HEK293 (cell line): Measurements from ENCODE around the gene ATXN2.

Experiments
- CTCF ChIA-PET: fragments of 350-600 bp; formaldehyde crosslinking; extraction: SDS; loops from one replicate; lab custom pipeline; 2021; ENCODE audit warnings: antibody characterized with exemption; lab: Yijun Ruan, JAX
- POLR2A ChIA-PET: fragments of 300-600 bp; formaldehyde crosslinking; extraction: SDS; loops from one replicate; lab custom pipeline; 2020; ENCODE audit warnings: antibody characterized with exemption, inconsistent platforms; lab: Yijun Ruan, JAX
- H3K27ac ChIP-seq: fragments of 200-500 bp; sonication (Bioruptor generic); 2 replicates; pipeline ENCODE4 v1.5.1; 2014; ENCODE audit warnings: low read depth, low read length, control low read depth, inconsistent platforms; ENCODE audit errors: extremely low read depth
- H3K36me3 ChIP-seq, 2 experiments: fragments of 200-500 bp in 1 of 2; sonication (Bioruptor generic) in 1 of 2; 1 replicate in 1 of 2; 2 replicates in 1 of 2; pipeline ENCODE4 v1.5.1; 2014 to 2017; ENCODE audit warnings: inconsistent platforms in 2 of 2, low read length in 2 of 2; ENCODE audit not compliant: control insufficient read depth in 2 of 2, insufficient read depth in 1 of 2
- H3K4me1 ChIP-seq: fragments of 200-500 bp; sonication (Bioruptor generic); 2 replicates; pipeline ENCODE4 v1.5.1; 2014; ENCODE audit warnings: mild to moderate bottlenecking, low read length, inconsistent platforms; ENCODE audit not compliant: control insufficient read depth, insufficient read depth
- H3K4me3 ChIP-seq: 2 replicates; pipeline ENCODE4 v1.5.1; 2011; ENCODE audit warnings: low read depth, mild to moderate bottlenecking, control low read depth, low read length, moderate library complexity
- H3K9me3 ChIP-seq: fragments of 200-500 bp; sonication (Bioruptor generic); 2 replicates; pipeline ENCODE4 v1.5.1; 2014; ENCODE audit warnings: low read depth, low read length, inconsistent platforms; ENCODE audit not compliant: control insufficient read depth, insufficient read depth
- HOXA7 ChIP-seq: sonication (generic); formaldehyde crosslinking; IDR thresholded peaks from 2 replicates; pipeline ENCODE4 v1.8.1; 2022; ENCODE audit warnings: missing genetic modification reagents, borderline replicate concordance
- IKZF3 ChIP-seq: fragments of 450-650 bp; IDR thresholded peaks from 2 replicates; pipeline ENCODE4 v1.5.0; 2018; ENCODE audit warnings: missing biosample characterization, mild to moderate bottlenecking, missing genetic modification characterization, moderate library complexity
- KLF17 ChIP-seq: fragments of 450-650 bp; formaldehyde crosslinking; IDR thresholded peaks from 2 replicates; pipeline ENCODE4 v1.5.1; 2016; ENCODE audit warnings: missing biosample characterization, missing genetic modification characterization
- MZF1 ChIP-seq: fragments of 450-650 bp; formaldehyde crosslinking; IDR thresholded peaks from 2 replicates; pipeline ENCODE4 v1.5.1; 2017; ENCODE audit warnings: missing biosample characterization, missing genetic modification characterization, borderline replicate concordance
- REST ChIP-seq: fragments of 450-650 bp; formaldehyde crosslinking; IDR thresholded peaks from 2 replicates; pipeline ENCODE4 v1.5.1; 2016; ENCODE audit warnings: missing biosample characterization, missing genetic modification characterization
- SALL2 ChIP-seq: fragments of 450-650 bp; formaldehyde crosslinking; IDR thresholded peaks from 2 replicates; pipeline ENCODE4 v1.5.0; 2017; ENCODE audit warnings: missing biosample characterization, mild to moderate bottlenecking, missing genetic modification characterization, borderline replicate concordance
- SP2 ChIP-seq: fragments of 450-650 bp; formaldehyde crosslinking; IDR thresholded peaks from 2 replicates; pipeline ENCODE4 v1.5.1; 2016; ENCODE audit warnings: missing biosample characterization, missing genetic modification characterization
- WT1 ChIP-seq: fragments of 450-650 bp; formaldehyde crosslinking; IDR thresholded peaks from 2 replicates; pipeline ENCODE4 v1.5.1; 2016; ENCODE audit warnings: missing biosample characterization, missing genetic modification characterization
- ZBTB7A ChIP-seq: fragments of 450-650 bp; formaldehyde crosslinking; IDR thresholded peaks from 2 replicates; pipeline ENCODE4 v1.5.1; 2016; ENCODE audit warnings: low read depth, missing biosample characterization, missing genetic modification characterization
- ZFP41 ChIP-seq: fragments of 450-650 bp; formaldehyde crosslinking; IDR thresholded peaks from 2 replicates; pipeline ENCODE4 v1.5.1; 2016; ENCODE audit warnings: missing biosample characterization, missing genetic modification characterization, borderline replicate concordance
- ZNF138 ChIP-seq: fragments of 450-650 bp; formaldehyde crosslinking; IDR thresholded peaks from 2 replicates; pipeline ENCODE4 v1.5.1; 2016; ENCODE audit warnings: missing biosample characterization, missing genetic modification characterization, borderline replicate concordance
- ZNF140 ChIP-seq: fragments of 450-650 bp; formaldehyde crosslinking; IDR thresholded peaks from 2 replicates; pipeline ENCODE4 v1.5.1; 2016; ENCODE audit warnings: missing biosample characterization, missing genetic modification characterization
- ZNF184 ChIP-seq: fragments of 450-650 bp; IDR thresholded peaks from 2 replicates; pipeline ENCODE4 v1.5.1; 2018; ENCODE audit warnings: missing biosample characterization, mild to moderate bottlenecking, missing genetic modification characterization
- ZNF350 ChIP-seq: fragments of 450-650 bp; formaldehyde crosslinking; IDR thresholded peaks from 2 replicates; pipeline ENCODE4 v1.5.0; 2017; ENCODE audit warnings: missing biosample characterization, mild to moderate bottlenecking, missing genetic modification characterization
- ZNF366 ChIP-seq: fragments of 450-650 bp; formaldehyde crosslinking; conservative IDR thresholded peaks from 2 replicates; pipeline ENCODE4 v1.5.1; 2016; ENCODE audit warnings: missing biosample characterization, missing genetic modification characterization
- ZNF433 ChIP-seq: fragments of 450-650 bp; formaldehyde crosslinking; IDR thresholded peaks from 2 replicates; pipeline ENCODE4 v1.5.1; 2016; ENCODE audit warnings: missing biosample characterization, missing genetic modification characterization, low read depth
- ZNF488 ChIP-seq: fragments of 450-650 bp; formaldehyde crosslinking; IDR thresholded peaks from 2 replicates; pipeline ENCODE4 v1.5.1; 2016; ENCODE audit warnings: missing biosample characterization, missing genetic modification characterization
- ZNF521 ChIP-seq: fragments of 450-650 bp; formaldehyde crosslinking; IDR thresholded peaks from 2 replicates; pipeline ENCODE4 v1.5.1; 2017; ENCODE audit warnings: missing biosample characterization, mild to moderate bottlenecking, missing genetic modification characterization
- ZNF530 ChIP-seq: fragments of 450-650 bp; formaldehyde crosslinking; IDR thresholded peaks from 2 replicates; pipeline ENCODE4 v1.5.1; 2016; ENCODE audit warnings: low read depth, missing biosample characterization, missing genetic modification characterization
- ZNF549 ChIP-seq: fragments of 450-650 bp; IDR thresholded peaks from 2 replicates; pipeline ENCODE4 v1.5.1; 2018; ENCODE audit warnings: missing biosample characterization, missing genetic modification characterization, mild to moderate bottlenecking, inconsistent platforms, moderate library complexity
- ZNF600 ChIP-seq: fragments of 450-650 bp; formaldehyde crosslinking; IDR thresholded peaks from 2 replicates; pipeline ENCODE4 v1.5.1; 2016; ENCODE audit warnings: missing biosample characterization, missing genetic modification characterization
- ZNF654 ChIP-seq: fragments of 450-650 bp; formaldehyde crosslinking; IDR thresholded peaks from 2 replicates; pipeline ENCODE4 v1.5.1; 2016; ENCODE audit warnings: low read depth, missing biosample characterization, missing genetic modification characterization
- ZNF76 ChIP-seq: fragments of 450-650 bp; formaldehyde crosslinking; IDR thresholded peaks from 2 replicates; pipeline ENCODE4; 2016; ENCODE audit warnings: low read depth, missing biosample characterization, missing genetic modification characterization, borderline replicate concordance
- ZNF791 ChIP-seq: fragments of 450-650 bp; formaldehyde crosslinking; IDR thresholded peaks from 2 replicates; pipeline ENCODE4 v1.5.1; 2016; ENCODE audit warnings: missing biosample characterization, missing genetic modification characterization
- ZSCAN16 ChIP-seq: fragments of 450-650 bp; formaldehyde crosslinking; IDR thresholded peaks from 2 replicates; pipeline ENCODE4 v1.5.1; 2016; ENCODE audit warnings: missing biosample characterization, missing genetic modification characterization
- ZSCAN23 ChIP-seq: fragments of 450-650 bp; formaldehyde crosslinking; IDR thresholded peaks from 2 replicates; pipeline ENCODE4 v1.5.1; 2016; ENCODE audit warnings: missing biosample characterization, missing genetic modification characterization
- TF ChIP-seq, protein P1 (sequence below): fragments of 450-650 bp; formaldehyde crosslinking; IDR thresholded peaks from 2 replicates; pipeline ENCODE4 v1.5.1; 2016; ENCODE audit warnings: missing biosample characterization, missing genetic modification characterization
- TF ChIP-seq, protein P2 (sequence below): fragments of 450-650 bp; formaldehyde crosslinking; conservative IDR thresholded peaks from 2 replicates; pipeline ENCODE4 v1.5.1; 2016; ENCODE audit warnings: low read depth, missing biosample characterization, missing genetic modification characterization

The ATXN2 gene

GRCh38 chr12:111407377-111408115, 191.6 kb downstream of the ATXN2 start:
- Histone ChIP-seq H3K4me3 (no peak overlapping the region), H3K27ac (no peak overlapping the region)
- TF ChIP-seq ZNF366 (tag by site-specific recombination) (no peak), ZNF350 (tag by site-specific recombination) (no peak), ZNF76 (0 out of 2 replicates have a peak, but pooled peaks have one; percentile 10), ZFP41 (tag by site-specific recombination) (no peak), REST (tag by site-specific recombination) (no peak), ZNF600 (peak; percentile 47; the same call in 1 of the 2 replicates), ZNF521 (no peak), ZNF488 (tag by site-specific recombination) (no peak), HOXA7 (CRISPR knock-in tag) (no peak), ZNF140 (no peak), ZNF433 (no peak), SP2 (tag by site-specific recombination) (no peak), MZF1 (tag by site-specific recombination) (no peak), KLF17 (tag by site-specific recombination) (no peak), ZSCAN23 (tag by site-specific recombination) (no peak), WT1 (no peak), ZBTB7A (no peak), ZNF654 (no peak), IKZF3 (peak; percentile 55), ZNF791 (tag by site-specific recombination) (no peak), ZNF530 (no peak), ZNF184 (no peak), SALL2 (tag by site-specific recombination) (no peak), ZSCAN16 (tag by site-specific recombination) (peak; percentile 84; the same call in 1 of the 2 replicates), ZNF138 (tag by site-specific recombination) (no peak), ZNF549 (tag by site-specific recombination) (no peak)
- TF ChIP-seq, protein P1, sequence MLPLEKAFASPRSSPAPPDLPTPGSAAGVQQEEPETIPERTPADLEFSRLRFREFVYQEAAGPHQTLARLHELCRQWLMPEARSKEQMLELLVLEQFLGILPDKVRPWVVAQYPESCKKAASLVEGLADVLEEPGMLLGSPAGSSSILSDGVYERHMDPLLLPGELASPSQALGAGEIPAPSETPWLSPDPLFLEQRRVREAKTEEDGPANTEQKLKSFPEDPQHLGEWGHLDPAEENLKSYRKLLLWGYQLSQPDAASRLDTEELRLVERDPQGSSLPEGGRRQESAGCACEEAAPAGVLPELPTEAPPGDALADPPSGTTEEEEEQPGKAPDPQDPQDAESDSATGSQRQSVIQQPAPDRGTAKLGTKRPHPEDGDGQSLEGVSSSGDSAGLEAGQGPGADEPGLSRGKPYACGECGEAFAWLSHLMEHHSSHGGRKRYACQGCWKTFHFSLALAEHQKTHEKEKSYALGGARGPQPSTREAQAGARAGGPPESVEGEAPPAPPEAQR (tag by site-specific recombination): no peak
- TF ChIP-seq, protein P2, sequence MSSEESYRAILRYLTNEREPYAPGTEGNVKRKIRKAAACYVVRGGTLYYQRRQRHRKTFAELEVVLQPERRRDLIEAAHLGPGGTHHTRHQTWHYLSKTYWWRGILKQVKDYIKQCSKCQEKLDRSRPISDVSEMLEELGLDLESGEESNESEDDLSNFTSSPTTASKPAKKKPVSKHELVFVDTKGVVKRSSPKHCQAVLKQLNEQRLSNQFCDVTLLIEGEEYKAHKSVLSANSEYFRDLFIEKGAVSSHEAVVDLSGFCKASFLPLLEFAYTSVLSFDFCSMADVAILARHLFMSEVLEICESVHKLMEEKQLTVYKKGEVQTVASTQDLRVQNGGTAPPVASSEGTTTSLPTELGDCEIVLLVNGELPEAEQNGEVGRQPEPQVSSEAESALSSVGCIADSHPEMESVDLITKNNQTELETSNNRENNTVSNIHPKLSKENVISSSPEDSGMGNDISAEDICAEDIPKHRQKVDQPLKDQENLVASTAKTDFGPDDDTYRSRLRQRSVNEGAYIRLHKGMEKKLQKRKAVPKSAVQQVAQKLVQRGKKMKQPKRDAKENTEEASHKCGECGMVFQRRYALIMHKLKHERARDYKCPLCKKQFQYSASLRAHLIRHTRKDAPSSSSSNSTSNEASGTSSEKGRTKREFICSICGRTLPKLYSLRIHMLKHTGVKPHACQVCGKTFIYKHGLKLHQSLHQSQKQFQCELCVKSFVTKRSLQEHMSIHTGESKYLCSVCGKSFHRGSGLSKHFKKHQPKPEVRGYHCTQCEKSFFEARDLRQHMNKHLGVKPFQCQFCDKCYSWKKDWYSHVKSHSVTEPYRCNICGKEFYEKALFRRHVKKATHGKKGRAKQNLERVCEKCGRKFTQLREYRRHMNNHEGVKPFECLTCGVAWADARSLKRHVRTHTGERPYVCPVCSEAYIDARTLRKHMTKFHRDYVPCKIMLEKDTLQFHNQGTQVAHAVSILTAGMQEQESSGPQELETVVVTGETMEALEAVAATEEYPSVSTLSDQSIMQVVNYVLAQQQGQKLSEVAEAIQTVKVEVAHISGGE (tag by site-specific recombination): no peak

More at GRCh38 chr12:111407377-111408115, 191.6 kb downstream of the ATXN2 start:
- ChIA-PET CTCF (interaction anchor here (1.3 to 2.5 kb wide), 3 partner anchors 11 to 42 kb away, joined by 3 to 13 read pairs (median 6); no protein-coding TSS in a partner anchor), POLR2A (no interaction called here)
- Histone ChIP-seq H3K4me1 (0 out of 2 replicates have a peak, but pooled peaks cover 4% of the 10 kb centered on the region), H3K36me3 (no peaks in the 10 kb centered on the region), H3K9me3 (no peaks in the 10 kb centered on the region)
